Measurements from ENCODE around the gene DNAH11.
"Not testable (repeated sequence)": the region's sequence is repeated elsewhere in the genome, so short reads cannot be mapped to it uniquely, and the experiment has no call there.

DNA sequence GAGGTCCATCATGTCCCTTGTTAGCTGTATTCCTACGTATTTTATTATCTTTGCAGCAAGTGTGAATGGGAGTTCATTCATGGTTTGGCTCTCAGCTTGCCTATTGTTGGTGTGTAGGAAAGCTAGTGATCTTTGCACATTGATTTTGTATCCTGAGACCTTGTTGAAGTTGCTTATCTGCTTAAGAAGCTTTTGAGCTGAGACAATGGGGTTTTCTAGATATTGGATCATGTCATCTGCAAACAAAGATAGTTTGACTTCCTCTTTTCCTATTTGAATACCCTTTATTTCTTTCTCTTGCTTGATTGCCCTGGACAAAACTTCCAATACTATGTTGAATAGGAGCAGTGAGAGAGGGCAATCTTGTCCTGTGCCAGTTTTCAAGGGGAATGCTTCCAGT, 10.4 kb upstream of the DNAH11 start:
- TF ChIP-seq, protein P1, sequence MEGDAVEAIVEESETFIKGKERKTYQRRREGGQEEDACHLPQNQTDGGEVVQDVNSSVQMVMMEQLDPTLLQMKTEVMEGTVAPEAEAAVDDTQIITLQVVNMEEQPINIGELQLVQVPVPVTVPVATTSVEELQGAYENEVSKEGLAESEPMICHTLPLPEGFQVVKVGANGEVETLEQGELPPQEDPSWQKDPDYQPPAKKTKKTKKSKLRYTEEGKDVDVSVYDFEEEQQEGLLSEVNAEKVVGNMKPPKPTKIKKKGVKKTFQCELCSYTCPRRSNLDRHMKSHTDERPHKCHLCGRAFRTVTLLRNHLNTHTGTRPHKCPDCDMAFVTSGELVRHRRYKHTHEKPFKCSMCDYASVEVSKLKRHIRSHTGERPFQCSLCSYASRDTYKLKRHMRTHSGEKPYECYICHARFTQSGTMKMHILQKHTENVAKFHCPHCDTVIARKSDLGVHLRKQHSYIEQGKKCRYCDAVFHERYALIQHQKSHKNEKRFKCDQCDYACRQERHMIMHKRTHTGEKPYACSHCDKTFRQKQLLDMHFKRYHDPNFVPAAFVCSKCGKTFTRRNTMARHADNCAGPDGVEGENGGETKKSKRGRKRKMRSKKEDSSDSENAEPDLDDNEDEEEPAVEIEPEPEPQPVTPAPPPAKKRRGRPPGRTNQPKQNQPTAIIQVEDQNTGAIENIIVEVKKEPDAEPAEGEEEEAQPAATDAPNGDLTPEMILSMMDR (conservative IDR thresholded peaks at IDR 0.05 in 1 of 2, IDR thresholded peaks at IDR 0.05 in 1 of 2; ENCODE audit: extremely low read depth in 1 of 2, insufficient read depth in 1 of 2, low read depth in 1 of 2, low read length in 2 of 2): not testable (repeated sequence)
- TF ChIP-seq EZH2 (IDR thresholded peaks at IDR 0.05; ENCODE audit: borderline replicate concordance, low read length): not testable (repeated sequence)
